IPS-18a (cell line): Measurements from ENCODE around the gene CDKN1A.

Source experiments
- H3K27ac ChIP-seq: one replicate; pipeline ENCODE4 v1.5.1; 2013; ENCODE audit warnings: low read length
- H3K27me3 ChIP-seq: one replicate; pipeline ENCODE4 v1.6.1; 2013; ENCODE audit warnings: mild to moderate bottlenecking, low read length; ENCODE audit not compliant: control insufficient read depth, insufficient read depth
- H3K36me3 ChIP-seq: one replicate; pipeline ENCODE4 v1.6.1; 2013; ENCODE audit warnings: low read depth, low read length; ENCODE audit not compliant: control insufficient read depth
- H3K4me1 ChIP-seq: one replicate; pipeline ENCODE4 v1.6.1; 2013; ENCODE audit warnings: low read depth, low read length; ENCODE audit not compliant: control insufficient read depth
- H3K4me3 ChIP-seq: one replicate; pipeline ENCODE4 v1.5.1; 2013; ENCODE audit warnings: low read length
- H3K9ac ChIP-seq: one replicate; pipeline ENCODE4 v1.6.1; 2013; ENCODE audit warnings: mild to moderate bottlenecking, low read length, moderate library complexity
- H3K9me3 ChIP-seq: one replicate; pipeline ENCODE4 v1.6.1; 2013; ENCODE audit warnings: low read depth, low read length; ENCODE audit not compliant: control insufficient read depth

The CDKN1A gene

DNA sequence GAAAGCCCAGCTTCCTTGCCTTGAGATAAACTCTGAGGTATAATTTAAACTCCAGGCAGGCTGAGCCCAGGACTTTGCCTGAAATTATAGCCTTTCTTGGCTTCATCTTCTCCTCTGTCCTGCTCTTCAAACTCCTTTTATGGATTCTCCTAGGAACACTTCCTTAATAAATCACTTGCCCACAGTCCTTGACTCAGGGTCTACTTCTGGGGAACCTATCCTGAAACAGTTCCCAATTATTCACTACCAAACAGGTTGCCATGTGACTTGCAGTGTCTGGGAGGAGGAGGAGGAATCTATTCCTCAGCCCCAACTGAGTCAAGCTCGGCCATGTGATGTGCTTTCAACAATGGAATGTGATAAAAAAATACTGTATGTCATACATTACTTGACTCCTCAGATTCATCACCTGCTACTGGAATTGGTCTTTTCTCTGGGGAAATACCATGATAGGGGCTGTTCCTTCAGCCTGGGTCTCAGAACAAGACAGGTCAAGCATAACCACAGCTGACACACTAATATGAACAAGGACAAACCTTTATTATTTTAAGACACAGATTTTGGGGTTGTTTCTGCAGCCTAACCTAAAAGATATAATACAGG lies 20.5 kb upstream of the CDKN1A start:
- no peak overlapping the region for H3K9ac ChIP-seq
- no peak overlapping the region for H3K27ac ChIP-seq
- peaks cover 10% of the 10 kb centered on the region for H3K27me3 ChIP-seq
- H3K4me3 ChIP-seq: no peak overlapping the region
- H3K36me3 ChIP-seq: no peaks in the 10 kb centered on the region
- H3K9me3 ChIP-seq: no peaks in the 10 kb centered on the region
- no peaks in the 10 kb centered on the region for H3K4me1 ChIP-seq

DNA sequence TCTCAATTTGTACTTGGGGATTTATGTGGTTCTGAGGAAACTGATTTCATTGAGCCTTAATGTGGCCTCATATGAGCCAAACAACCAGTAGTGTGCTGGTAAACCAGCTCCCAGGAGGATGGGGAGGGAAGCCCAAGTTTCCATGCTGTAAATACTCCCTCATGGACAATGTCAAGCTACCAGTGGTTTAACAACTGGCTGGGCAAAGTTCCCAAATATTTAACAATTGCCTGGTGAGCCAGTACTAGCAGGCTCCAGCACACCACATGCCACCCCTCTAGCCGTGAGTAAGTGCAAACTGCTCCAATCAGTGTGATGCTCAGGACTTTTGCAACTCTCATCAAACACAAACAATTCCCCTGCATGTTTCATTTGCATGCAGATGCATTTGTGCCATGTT lies 19.2 kb upstream of the CDKN1A start:
- Histone ChIP-seq H3K27me3 (peaks cover 10% of the 10 kb centered on the region), H3K36me3 (no peaks in the 10 kb centered on the region), H3K9ac (no peak overlapping the region), H3K4me1 (no peaks in the 10 kb centered on the region), H3K9me3 (no peaks in the 10 kb centered on the region), H3K27ac (no peak overlapping the region), H3K4me3 (no peak overlapping the region)

DNA sequence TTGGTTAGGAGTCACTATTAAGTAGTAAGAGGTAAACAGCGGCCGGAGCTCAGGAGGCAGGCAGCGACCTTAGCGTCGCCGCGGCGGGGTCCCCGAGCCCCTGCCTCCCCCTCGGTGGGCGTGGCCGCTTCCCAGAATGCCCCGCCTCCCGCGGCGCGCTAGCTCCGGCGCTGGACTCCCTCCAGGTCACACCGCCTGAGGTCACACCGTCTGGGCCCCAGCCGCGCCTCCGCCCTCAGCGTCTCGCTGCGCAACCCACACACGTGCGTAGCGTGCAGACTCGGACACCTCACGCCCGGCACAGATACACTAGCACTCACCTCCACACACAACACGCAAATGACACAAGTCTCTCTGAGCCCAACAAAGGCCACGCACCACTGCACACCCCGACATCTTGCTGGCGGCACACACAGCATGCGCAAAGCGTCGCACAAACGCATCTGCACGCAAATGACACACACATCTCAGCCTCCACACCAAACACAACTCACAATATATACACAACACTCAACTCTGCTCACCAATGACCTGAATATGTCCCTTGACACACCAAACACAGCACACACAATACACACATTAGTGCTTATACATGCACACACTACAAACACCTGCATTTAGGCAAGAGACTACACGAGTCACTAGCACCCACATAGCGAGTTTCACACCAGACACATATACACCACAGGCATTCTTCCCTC lies 17.6 kb upstream of the CDKN1A start:
- Histone ChIP-seq H3K36me3 (no peaks in the 10 kb centered on the region), H3K9ac (no peak overlapping the region), H3K27ac (no peak overlapping the region), H3K27me3 (peaks cover 10% of the 10 kb centered on the region), H3K9me3 (no peaks in the 10 kb centered on the region), H3K4me1 (peaks cover 3% of the 10 kb centered on the region), H3K4me3 (peak overlapping the region; percentile 11)

DNA sequence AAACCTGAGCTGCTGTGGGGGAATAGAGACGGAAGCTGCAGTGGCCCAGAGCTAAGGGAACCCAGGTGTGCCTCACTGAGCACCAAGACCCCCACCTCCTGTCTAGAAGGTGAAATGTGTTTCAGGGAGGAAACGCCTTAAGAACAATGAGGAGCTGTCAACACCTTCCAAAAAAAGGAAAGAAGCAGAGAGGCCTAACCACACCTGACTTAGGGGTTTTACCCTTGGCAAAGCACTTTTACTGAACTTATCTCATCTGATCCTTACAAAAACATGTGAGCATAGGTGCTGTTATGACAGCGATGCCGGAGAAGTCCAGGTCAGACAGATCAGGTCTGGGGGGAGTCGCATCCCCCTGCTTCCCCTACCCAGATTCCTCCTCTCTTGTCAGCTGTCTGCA lies 16.1 kb upstream of the CDKN1A start:
- H3K4me1 ChIP-seq: peaks cover 17% of the 10 kb centered on the region
- H3K27me3 ChIP-seq: peaks cover 10% of the 10 kb centered on the region
- H3K9ac ChIP-seq: no peak overlapping the region
- H3K36me3 ChIP-seq: no peaks in the 10 kb centered on the region
- H3K9me3 ChIP-seq: no peaks in the 10 kb centered on the region
- H3K27ac ChIP-seq: no peak overlapping the region
- no peak overlapping the region for H3K4me3 ChIP-seq

DNA sequence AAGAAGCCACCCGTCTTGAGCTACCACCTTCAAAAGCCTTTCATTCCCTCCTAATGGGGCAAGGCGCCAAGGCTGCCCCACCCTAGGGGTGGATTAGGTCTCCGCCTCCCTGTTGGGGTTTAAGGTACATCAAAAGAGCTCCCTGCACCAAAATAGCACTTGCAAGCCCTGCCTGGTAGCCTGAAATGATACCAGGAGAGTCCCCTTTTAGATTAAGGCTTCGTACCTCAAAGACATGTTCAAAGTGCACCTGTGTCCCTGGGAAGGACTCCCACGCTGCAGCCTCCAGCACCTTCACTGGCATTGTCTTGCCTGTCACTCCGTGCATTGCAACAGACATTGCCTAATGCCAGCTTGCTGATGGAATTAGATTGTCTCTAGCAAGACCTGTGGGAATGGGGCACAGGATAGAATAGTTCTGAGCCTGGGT lies 15.7 kb upstream of the CDKN1A start:
- H3K4me1 ChIP-seq: peaks cover 18% of the 10 kb centered on the region
- H3K9me3 ChIP-seq: no peaks in the 10 kb centered on the region
- H3K36me3 ChIP-seq: no peaks in the 10 kb centered on the region
- no peak overlapping the region for H3K27ac ChIP-seq
- H3K9ac ChIP-seq: no peak overlapping the region
- no peak overlapping the region for H3K4me3 ChIP-seq
- peaks cover 10% of the 10 kb centered on the region for H3K27me3 ChIP-seq

DNA sequence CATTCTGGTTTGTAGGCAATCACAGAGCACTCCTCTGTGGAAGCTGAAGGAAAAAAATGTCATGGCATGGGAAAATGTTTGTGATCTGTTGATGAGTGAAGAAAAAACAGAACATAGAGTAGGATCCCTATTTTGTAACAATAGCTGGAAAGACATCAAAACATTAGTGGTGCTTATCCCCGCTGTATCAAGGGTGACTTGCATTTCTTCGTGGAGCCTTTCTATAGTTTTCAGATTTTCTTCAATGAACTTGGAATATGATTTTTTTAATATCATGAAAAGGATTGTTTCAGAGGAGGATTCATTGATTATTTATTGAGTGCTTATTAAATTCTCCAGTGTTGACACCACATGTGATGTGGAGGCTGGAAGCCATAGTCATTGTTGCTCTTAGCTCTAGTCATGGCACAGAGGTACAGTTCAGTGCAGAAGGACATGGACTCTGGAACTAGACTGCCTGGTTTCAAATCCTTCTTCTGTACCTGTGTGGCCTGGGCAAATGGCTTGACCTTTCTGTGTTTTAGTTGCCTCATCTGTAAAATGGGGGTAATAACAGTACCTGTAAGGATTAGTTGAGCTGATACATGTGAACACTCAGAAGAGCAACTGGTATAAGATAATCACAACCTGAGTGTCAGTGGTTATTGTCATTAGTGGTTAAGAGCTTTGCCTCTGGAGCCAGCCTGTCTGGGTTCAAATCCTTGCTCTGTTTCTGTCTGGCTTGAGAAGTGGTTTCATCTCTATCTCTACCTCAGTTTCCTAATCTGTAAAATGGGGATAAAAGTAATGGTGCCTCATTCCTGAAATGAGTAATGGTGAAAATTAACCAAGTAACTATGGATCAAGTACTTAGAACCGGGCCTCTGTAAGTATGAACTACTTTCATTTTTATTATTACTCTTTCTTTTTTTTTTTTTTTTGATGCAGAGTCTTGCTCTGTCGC lies 14.7 kb upstream of the CDKN1A start:
- no peak overlapping the region for H3K27ac ChIP-seq
- H3K4me3 ChIP-seq: no peak overlapping the region
- H3K9me3 ChIP-seq: no peaks in the 10 kb centered on the region
- H3K36me3 ChIP-seq: no peaks in the 10 kb centered on the region
- H3K9ac ChIP-seq: no peak overlapping the region
- H3K27me3 ChIP-seq: peaks cover 10% of the 10 kb centered on the region
- H3K4me1 ChIP-seq: peaks cover 18% of the 10 kb centered on the region

DNA sequence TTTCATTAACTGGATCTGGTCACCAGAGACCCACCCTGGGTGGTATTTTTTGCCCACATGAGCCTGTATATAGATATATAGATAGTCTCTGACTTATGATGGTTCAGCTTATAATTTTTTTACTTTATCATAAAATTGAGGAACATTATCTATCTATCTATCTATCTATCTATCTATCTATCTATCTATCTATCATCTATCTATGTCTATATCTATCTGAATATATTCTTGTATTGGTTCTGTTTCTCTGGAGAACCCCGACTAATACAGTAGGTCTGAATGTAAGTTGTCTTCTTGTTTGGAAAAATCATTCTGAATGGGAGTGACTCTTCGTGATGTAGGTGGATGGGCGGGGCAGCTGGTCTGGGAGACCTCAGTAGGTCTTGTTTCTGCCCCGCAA lies 13.3 kb upstream of the CDKN1A start:
- Histone ChIP-seq H3K4me3 (no peak overlapping the region), H3K27ac (no peak overlapping the region), H3K4me1 (peaks cover 25% of the 10 kb centered on the region), H3K36me3 (no peaks in the 10 kb centered on the region), H3K9ac (no peak overlapping the region), H3K27me3 (peaks cover 10% of the 10 kb centered on the region), H3K9me3 (no peaks in the 10 kb centered on the region)

DNA sequence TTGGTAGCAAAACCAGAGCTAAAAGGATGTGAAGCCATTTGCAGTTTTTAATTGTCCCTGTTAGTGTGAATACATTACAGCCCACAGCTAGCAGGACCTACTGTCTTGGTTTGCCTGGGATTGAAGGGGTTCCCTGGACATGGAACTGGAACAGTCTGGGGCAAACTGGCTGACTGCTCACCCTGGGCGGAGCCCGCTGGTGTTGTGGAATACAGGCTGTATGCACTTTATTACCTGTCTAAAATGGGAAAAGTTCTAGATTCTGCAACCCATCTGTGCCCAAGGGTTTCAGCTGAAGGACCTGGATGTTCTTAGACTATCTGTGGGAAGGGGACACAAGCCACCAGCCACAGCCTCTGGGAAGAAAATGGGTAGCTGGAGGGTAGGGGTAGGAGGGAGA lies 12.2 kb upstream of the CDKN1A start:
- H3K9me3 ChIP-seq: no peaks in the 10 kb centered on the region
- H3K4me3 ChIP-seq: no peak overlapping the region
- H3K4me1 ChIP-seq: peaks cover 25% of the 10 kb centered on the region
- no peaks in the 10 kb centered on the region for H3K36me3 ChIP-seq
- peaks cover 5% of the 10 kb centered on the region for H3K27me3 ChIP-seq
- peak overlapping the region; percentile 24 for H3K9ac ChIP-seq
- peak overlapping the region; percentile 16 for H3K27ac ChIP-seq

DNA sequence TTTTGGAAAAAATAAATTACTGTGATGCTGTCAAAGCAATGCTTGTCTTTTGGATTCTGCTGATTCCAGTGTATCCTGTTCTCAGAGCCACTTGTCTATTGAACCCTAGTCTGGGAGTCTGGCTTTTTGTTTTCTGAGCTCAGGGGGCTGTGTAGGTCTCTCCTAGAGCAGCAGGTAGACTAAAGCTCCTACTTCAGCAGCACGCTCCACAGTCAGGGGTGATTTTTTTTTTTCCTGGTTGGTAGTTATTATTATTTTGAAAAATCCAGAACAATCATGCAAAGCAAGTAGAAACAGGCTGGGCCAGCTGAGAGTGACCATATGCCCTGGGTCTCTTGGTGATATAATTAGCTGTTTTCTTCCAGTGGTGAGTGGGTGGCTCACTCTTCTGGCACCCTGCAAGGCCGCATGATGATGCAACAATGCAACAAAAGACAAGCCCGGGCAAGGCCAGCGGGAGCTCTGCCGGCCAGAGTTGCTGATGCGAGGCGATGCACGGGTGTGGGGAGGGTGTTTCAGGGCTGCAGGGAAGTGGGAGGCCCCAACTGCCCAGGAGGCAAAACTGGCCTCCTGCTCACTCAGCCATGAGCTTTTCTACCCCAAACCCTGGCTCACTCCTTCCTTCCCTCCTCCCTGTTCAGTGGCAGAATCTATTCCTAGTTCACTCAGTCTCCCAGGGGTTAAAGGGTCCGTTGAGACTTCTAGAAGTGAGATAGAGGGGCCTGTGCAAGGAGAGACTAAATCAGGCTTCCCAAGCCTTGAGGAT lies 11.5 kb upstream of the CDKN1A start:
- Histone ChIP-seq H3K4me1 (peaks cover 25% of the 10 kb centered on the region), H3K27ac (peak overlapping the region; percentile 49), H3K9ac (peak overlapping the region; percentile 24), H3K4me3 (no peak overlapping the region), H3K36me3 (no peaks in the 10 kb centered on the region), H3K9me3 (no peaks in the 10 kb centered on the region), H3K27me3 (no peaks in the 10 kb centered on the region)

DNA sequence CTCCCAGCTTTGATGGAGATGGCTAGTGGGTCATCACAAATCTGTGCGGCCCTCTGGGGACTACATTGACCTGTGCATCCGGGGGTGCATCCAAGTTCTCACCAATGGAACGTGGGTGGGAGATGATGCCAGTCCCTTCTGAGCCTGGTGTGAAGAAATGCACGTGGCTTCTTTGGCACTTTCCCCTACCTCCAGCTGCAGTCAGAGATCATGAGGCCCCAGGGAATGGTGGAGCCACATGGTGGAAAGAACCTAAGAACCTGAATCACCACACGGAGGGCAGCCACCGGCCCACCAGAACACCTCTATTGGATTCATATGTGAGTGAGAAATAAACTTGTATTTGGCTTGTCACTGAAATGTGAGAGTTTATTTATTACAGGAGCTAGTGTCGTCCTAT lies 9.9 kb upstream of the CDKN1A start:
- H3K4me3 ChIP-seq: no peak overlapping the region
- H3K4me1 ChIP-seq: peaks cover 25% of the 10 kb centered on the region
- H3K27ac ChIP-seq: no peak overlapping the region

DNA sequence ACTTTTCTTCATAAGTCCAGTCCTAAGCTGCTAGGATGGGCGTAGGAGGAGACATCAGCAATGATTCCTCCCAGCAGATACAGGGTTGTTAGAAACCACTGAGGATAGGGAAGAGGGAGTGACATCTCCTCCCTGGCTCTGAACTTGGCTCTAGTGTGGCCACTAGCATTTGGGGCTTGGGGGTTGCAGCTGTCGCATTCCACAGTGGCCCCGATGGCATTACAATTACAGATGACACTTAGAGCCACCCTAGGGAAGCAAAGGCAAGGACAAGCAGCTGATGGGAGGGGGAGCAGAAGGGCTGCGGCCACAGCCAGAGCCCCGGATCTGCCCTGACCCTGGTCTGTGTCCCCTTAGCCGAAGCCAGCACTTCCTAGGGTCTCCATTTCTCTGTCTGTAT lies 9.5 kb upstream of the CDKN1A start:
- H3K9ac ChIP-seq: no peak overlapping the region
- H3K9me3 ChIP-seq: no peaks in the 10 kb centered on the region
- no peaks in the 10 kb centered on the region for H3K36me3 ChIP-seq
- H3K4me1 ChIP-seq: peaks cover 25% of the 10 kb centered on the region
- no peaks in the 10 kb centered on the region for H3K27me3 ChIP-seq
- no peak overlapping the region for H3K4me3 ChIP-seq
- H3K27ac ChIP-seq: no peak overlapping the region

More for the DNA sequence above, 9.9 kb upstream of the CDKN1A start:
- Histone ChIP-seq H3K36me3 (no peaks in the 10 kb centered on the region), H3K9me3 (no peaks in the 10 kb centered on the region), H3K27me3 (no peaks in the 10 kb centered on the region), H3K9ac (no peak overlapping the region)
